Hepatocyte (in vitro differentiated cells): ENCODE measurements around the gene MTMR8. TPM values are rescaled to one million over a fixed set of nuclear protein-coding genes. Genes with fewer than 3 reads are reported as not detected.
"Not testable (repeated sequence)": the region's sequence is repeated elsewhere in the genome, so short reads cannot be mapped to it uniquely, and the experiment has no call there.

Source experiments
- DNase-seq: peaks from one replicate; pipeline ENCODE4 v3.0.0-alpha.2; 2016; ENCODE audit warnings: low spot score
- H2AFZ ChIP-seq: fragments of 200-600 bp; sonication (generic); 2 replicates; pipeline ENCODE4 v1.6.0; 2016; ENCODE audit warnings: antibody characterized with exemption, mild to moderate bottlenecking
- H3K27ac ChIP-seq: fragments of 200-600 bp; sonication (generic); 2 replicates; pipeline ENCODE4 v1.5.1; 2016; ENCODE audit warnings: mild to moderate bottlenecking
- H3K27me3 ChIP-seq: fragments of 200-600 bp; sonication (generic); 2 replicates; pipeline ENCODE4 v1.6.1; 2016
- H3K36me3 ChIP-seq: fragments of 200-600 bp; sonication (generic); replicated peaks from 2 replicates; pipeline ENCODE4 v1.5.1; 2016; ENCODE audit warnings: low read depth; ENCODE audit not compliant: insufficient read depth
- H3K4me1 ChIP-seq: fragments of 200-600 bp; sonication (generic); 2 replicates; pipeline ENCODE4 v1.5.1; 2016; ENCODE audit warnings: mild to moderate bottlenecking, moderate library complexity; ENCODE audit not compliant: insufficient read depth
- H3K4me2 ChIP-seq: fragments of 200-600 bp; sonication (generic); 2 replicates; pipeline ENCODE4 v1.6.0; 2016
- H3K4me3 ChIP-seq: fragments of 200-600 bp; sonication (generic); 2 replicates; pipeline ENCODE4 v1.5.1; 2016; ENCODE audit warnings: mild to moderate bottlenecking
- H3K79me2 ChIP-seq: fragments of 200-600 bp; sonication (generic); 2 replicates; pipeline ENCODE4 v1.6.0; 2017; ENCODE audit warnings: mild to moderate bottlenecking
- H3K9me2 ChIP-seq: fragments of 200-600 bp; sonication (generic); replicated peaks from 2 replicates; pipeline ENCODE4 v1.6.0; 2017; ENCODE audit warnings: mild to moderate bottlenecking; ENCODE audit not compliant: insufficient read depth
- H3K9me3 ChIP-seq: fragments of 200-600 bp; sonication (generic); 2 replicates; pipeline ENCODE4 v1.5.1; 2016; ENCODE audit warnings: low read depth, mild to moderate bottlenecking
- H4K20me1 ChIP-seq: fragments of 200-600 bp; sonication (generic); 2 replicates; pipeline ENCODE4 v1.6.0; 2016; ENCODE audit warnings: mild to moderate bottlenecking; ENCODE audit not compliant: insufficient read depth, poor library complexity, severe bottlenecking
- EZH2 ChIP-seq: fragments of 200-600 bp; sonication (generic); IDR thresholded peaks from 2 replicates; pipeline ENCODE4 v1.6.1; 2016; ENCODE audit warnings: antibody characterized with exemption, mild to moderate bottlenecking, borderline replicate concordance
- EZH2phosphoT487 ChIP-seq: fragments of 200-600 bp; sonication (generic); IDR thresholded peaks from one replicate; pipeline ENCODE4 v1.6.1; 2018; ENCODE audit warnings: antibody characterized with exemption, mild to moderate bottlenecking, low read depth, moderate library complexity; ENCODE audit not compliant: unreplicated experiment, severe bottlenecking
- WGBS: methylation state at CpG from one replicate; pipeline ENCODE4 v1.1.6; 2016; ENCODE audit warnings: low lambda C conversion rate; ENCODE audit errors: missing lambda C conversion rate; 5-methylcytosine and 5-hydroxymethylcytosine counted together
- polyA plus RNA-seq: library from polyadenylated mRNA; unstranded; fragments of >200 nt; fragmentation: Nextera tagmentation; extraction: Ambion mirVana; gene quantifications from 2 replicates; pipeline ENCODE4 v1.2.1, GENCODE V29; 2016
- total RNA-seq: library from RNA; depleted of rRNA; stranded (reverse); fragments of >200 nt; gene quantifications from 2 replicates; pipeline ENCODE4 v1.2.3, GENCODE V29; 2014
- TF ChIP-seq, protein P1 (sequence below): fragments of 200-600 bp; sonication (generic); IDR thresholded peaks from 2 replicates; pipeline ENCODE4 v1.5.1; 2016; ENCODE audit warnings: antibody characterized with exemption, mild to moderate bottlenecking; ENCODE audit not compliant: poor library complexity

The MTMR8 gene
- total and polyA plus RNA-seq, 2 experiments from 2014 or later = 1.8 to 1.9 TPM

- TF ChIP-seq EZH2phosphoT487 (no peak), EZH2 (no peak)
- TF ChIP-seq, protein P1, sequence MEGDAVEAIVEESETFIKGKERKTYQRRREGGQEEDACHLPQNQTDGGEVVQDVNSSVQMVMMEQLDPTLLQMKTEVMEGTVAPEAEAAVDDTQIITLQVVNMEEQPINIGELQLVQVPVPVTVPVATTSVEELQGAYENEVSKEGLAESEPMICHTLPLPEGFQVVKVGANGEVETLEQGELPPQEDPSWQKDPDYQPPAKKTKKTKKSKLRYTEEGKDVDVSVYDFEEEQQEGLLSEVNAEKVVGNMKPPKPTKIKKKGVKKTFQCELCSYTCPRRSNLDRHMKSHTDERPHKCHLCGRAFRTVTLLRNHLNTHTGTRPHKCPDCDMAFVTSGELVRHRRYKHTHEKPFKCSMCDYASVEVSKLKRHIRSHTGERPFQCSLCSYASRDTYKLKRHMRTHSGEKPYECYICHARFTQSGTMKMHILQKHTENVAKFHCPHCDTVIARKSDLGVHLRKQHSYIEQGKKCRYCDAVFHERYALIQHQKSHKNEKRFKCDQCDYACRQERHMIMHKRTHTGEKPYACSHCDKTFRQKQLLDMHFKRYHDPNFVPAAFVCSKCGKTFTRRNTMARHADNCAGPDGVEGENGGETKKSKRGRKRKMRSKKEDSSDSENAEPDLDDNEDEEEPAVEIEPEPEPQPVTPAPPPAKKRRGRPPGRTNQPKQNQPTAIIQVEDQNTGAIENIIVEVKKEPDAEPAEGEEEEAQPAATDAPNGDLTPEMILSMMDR = no peak
- H3K27ac ChIP-seq = no peak overlapping the region
- no peaks in the 10 kb centered on the region for H3K27me3 ChIP-seq
- no peaks in the 10 kb centered on the region for H3K4me1 ChIP-seq
- H3K9me2 ChIP-seq = no peaks in the 10 kb centered on the region
- no peak overlapping the region for H3K4me3 ChIP-seq
- no peak overlapping the region for H2AFZ ChIP-seq
- no peak overlapping the region for H3K4me2 ChIP-seq
- no peak for DNase-seq
- no peaks in the 10 kb centered on the region for H4K20me1 ChIP-seq
- no peaks in the 10 kb centered on the region for H3K9me3 ChIP-seq
- H3K79me2 ChIP-seq = no peaks in the 10 kb centered on the region
- no peaks in the 10 kb centered on the region for H3K36me3 ChIP-seq
Measured at GRCh38 chrX:64428371-64428770, 33.1 kb upstream of the MTMR8 start.

DNA sequence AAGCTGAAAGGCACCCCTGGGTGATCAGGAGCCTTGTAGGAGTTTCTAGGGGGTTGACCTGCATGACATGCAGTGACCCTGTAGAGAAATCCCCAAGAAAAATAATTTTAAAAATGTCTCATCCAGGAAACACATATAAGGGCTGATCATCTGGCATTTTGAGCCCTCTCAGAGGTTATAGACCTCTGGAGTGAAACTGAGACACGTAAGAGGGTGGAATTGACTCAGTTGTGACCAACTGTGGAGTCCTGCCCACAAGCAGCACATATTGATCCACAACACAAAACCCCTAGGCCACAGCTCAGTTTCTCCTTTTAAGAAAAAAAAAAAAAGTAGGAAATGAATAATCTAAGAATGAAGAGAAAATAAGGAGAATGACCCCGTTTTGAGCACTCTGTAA is 32.5 kb upstream of the MTMR8 start:
- H3K9me2 ChIP-seq = no peaks in the 10 kb centered on the region
- no peaks in the 10 kb centered on the region for H3K4me1 ChIP-seq
- TF ChIP-seq, protein P1 = no peak
- no peak for TF ChIP-seq EZH2phosphoT487
- no peak for TF ChIP-seq EZH2
- no peaks in the 10 kb centered on the region for H3K36me3 ChIP-seq
- H3K9me3 ChIP-seq = no peaks in the 10 kb centered on the region
- H2AFZ ChIP-seq = no peak overlapping the region
- no peak overlapping the region for H3K4me2 ChIP-seq
- no peak overlapping the region for H3K4me3 ChIP-seq
- DNase-seq = no peak
- WGBS = 37% methylated on average over 2 of the region's 2 CpGs
- no peak overlapping the region for H3K27ac ChIP-seq
- H4K20me1 ChIP-seq = no peaks in the 10 kb centered on the region
- H3K79me2 ChIP-seq = no peaks in the 10 kb centered on the region
- no peaks in the 10 kb centered on the region for H3K27me3 ChIP-seq

DNA sequence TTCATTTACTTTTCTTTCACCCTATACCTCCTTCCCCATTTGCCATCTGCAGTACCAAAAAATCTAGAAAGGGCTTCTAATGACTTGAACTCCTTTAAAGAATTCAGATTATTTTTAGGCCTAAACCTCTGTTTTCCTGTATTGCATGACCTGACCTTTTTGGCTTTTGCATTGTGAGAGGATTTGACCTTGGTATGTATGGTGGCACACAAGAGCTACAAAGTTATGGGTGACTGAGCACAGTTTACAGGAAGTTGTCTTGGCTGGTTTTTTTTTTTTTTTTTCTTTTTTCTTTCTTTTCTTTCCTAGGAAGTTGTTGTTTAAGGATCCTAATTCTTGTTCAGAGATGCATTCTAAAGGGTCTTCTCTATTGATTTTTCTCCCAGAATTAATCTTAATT is 32.0 kb upstream of the MTMR8 start:
- Histone ChIP-seq H3K27ac (no peak overlapping the region), H3K9me3 (no peaks in the 10 kb centered on the region), H2AFZ (no peak overlapping the region), H3K4me3 (no peak overlapping the region), H3K4me2 (no peak overlapping the region), H3K9me2 (no peaks in the 10 kb centered on the region), H3K79me2 (no peaks in the 10 kb centered on the region), H3K4me1 (no peaks in the 10 kb centered on the region), H3K27me3 (no peaks in the 10 kb centered on the region), H4K20me1 (no peaks in the 10 kb centered on the region), H3K36me3 (no peaks in the 10 kb centered on the region)
- DNase-seq = no peak
- TF ChIP-seq EZH2 = no peak
- TF ChIP-seq, protein P1 = no peak
- no peak for TF ChIP-seq EZH2phosphoT487

GRCh38 chrX:64409730-64410129 is 14.5 kb upstream of the MTMR8 start:
- H3K79me2 ChIP-seq, H3K27me3 ChIP-seq, H3K4me2 ChIP-seq, H3K9me3 ChIP-seq, H3K4me1 ChIP-seq, H3K4me3 ChIP-seq, H3K27ac ChIP-seq, H2AFZ ChIP-seq, DNase-seq, H4K20me1 ChIP-seq, H3K9me2 ChIP-seq, H3K36me3 ChIP-seq: not testable (repeated sequence)
- 83% methylated on average over 4 of the region's 4 CpGs for WGBS
